Liver (tissue), 9 donors: Measurements from ENCODE around the gene PPP1CC. TPM values are rescaled to one million over a fixed set of nuclear protein-coding genes. Genes with fewer than 3 reads are reported as not detected.

Experiments used
- DNase-seq: peaks from one replicate; pipeline ENCODE4 v3.0.0-alpha.2; 2017; ENCODE audit warnings: low spot score
- H3K27ac ChIP-seq, 2 donors: one replicate each; pipeline ENCODE4 v1.7.0; 2013; ENCODE audit warnings: inconsistent platforms in 2 of 2, low read length in 2 of 2, control low read depth in 1 of 2, low read depth in 1 of 2, mild to moderate bottlenecking in 1 of 2
- H3K27me3 ChIP-seq, 4 donors: one replicate each; pipeline versions ENCODE4 v1.6.1 to v1.7.0; 2013; ENCODE audit warnings: low read length in 3 of 4, inconsistent platforms in 1 of 4, mild to moderate bottlenecking in 1 of 4, moderate library complexity in 1 of 4; ENCODE audit not compliant: control insufficient read depth in 4 of 4, insufficient read depth in 4 of 4
- H3K36me3 ChIP-seq, 4 donors: one replicate each; pipeline versions ENCODE4 v1.6.1 to v1.7.0; 2013; ENCODE audit warnings: low read length in 3 of 4, mild to moderate bottlenecking in 3 of 4, low read depth in 1 of 4, moderate library complexity in 1 of 4; ENCODE audit not compliant: control insufficient read depth in 4 of 4, insufficient read depth in 3 of 4
- H3K4me1 ChIP-seq, 4 donors: one replicate each; pipeline versions ENCODE4 v1.6.1 to v1.7.0; 2013; ENCODE audit warnings: low read length in 3 of 4, mild to moderate bottlenecking in 3 of 4, moderate library complexity in 1 of 4; ENCODE audit not compliant: control insufficient read depth in 4 of 4, insufficient read depth in 4 of 4
- H3K4me3 ChIP-seq, 3 donors: one replicate each; pipeline versions ENCODE4 v1.6.1 to v1.7.0; 2013; ENCODE audit warnings: low read length in 3 of 3, control low read depth in 1 of 3, low read depth in 1 of 3, mild to moderate bottlenecking in 1 of 3
- H3K9ac ChIP-seq, 2 donors: one replicate each; pipeline ENCODE4 v1.7.0; 2013; ENCODE audit warnings: low read length in 2 of 2, mild to moderate bottlenecking in 2 of 2, moderate library complexity in 2 of 2, control low read depth in 1 of 2, low read depth in 1 of 2
- H3K9me3 ChIP-seq, 4 donors: one replicate each; pipeline versions ENCODE4 v1.6.1 to v1.7.0; 2013; ENCODE audit warnings: low read length in 3 of 4; ENCODE audit not compliant: control insufficient read depth in 4 of 4
- EGR1 ChIP-seq, 2 donors: IDR thresholded peaks; 2 replicates each; pipeline ENCODE4 v1.6.1; 2016 to 2018; ENCODE audit warnings: antibody characterized with exemption in 2 of 2, low read depth in 2 of 2
- GABPA ChIP-seq, 2 donors: IDR thresholded peaks in 1 of 2; conservative IDR thresholded peaks in 1 of 2; 2 replicates each; pipeline ENCODE4 v1.6.1; 2016; ENCODE audit warnings: antibody characterized with exemption in 2 of 2, mild to moderate bottlenecking in 1 of 2, moderate library complexity in 1 of 2
- HNF4A ChIP-seq, 2 donors: conservative IDR thresholded peaks; 2 replicates each; pipeline ENCODE4 v1.6.1; 2016; ENCODE audit warnings: antibody characterized with exemption in 2 of 2, mild to moderate bottlenecking in 2 of 2
- HNF4G ChIP-seq: IDR thresholded peaks from 2 replicates; pipeline ENCODE4 v1.6.1; 2016; ENCODE audit warnings: antibody characterized with exemption
- MAX ChIP-seq: IDR thresholded peaks from 2 replicates; pipeline ENCODE4 v1.6.1; 2016; ENCODE audit warnings: antibody characterized with exemption
- NR2F2 ChIP-seq: IDR thresholded peaks from 2 replicates; pipeline ENCODE4 v1.6.1; 2016; ENCODE audit warnings: antibody characterized with exemption
- RAD21 ChIP-seq, 2 donors: IDR thresholded peaks; 2 replicates each; pipeline ENCODE4 v1.6.1; 2016; ENCODE audit warnings: antibody characterized with exemption in 2 of 2, mild to moderate bottlenecking in 2 of 2
- REST ChIP-seq: IDR thresholded peaks from 2 replicates; pipeline ENCODE4 v1.6.1; 2016; ENCODE audit warnings: antibody characterized with exemption, mild to moderate bottlenecking
- TAF1 ChIP-seq: conservative IDR thresholded peaks from 2 replicates; pipeline ENCODE4 v1.6.1; 2016; ENCODE audit warnings: antibody characterized with exemption, mild to moderate bottlenecking
- YY1 ChIP-seq: IDR thresholded peaks from 2 replicates; pipeline ENCODE4 v1.6.1; 2016; ENCODE audit warnings: antibody characterized with exemption, mild to moderate bottlenecking
- WGBS: extraction: QIAGEN DNeasy Blood & Tissue Kit; methylation state at CpG from one replicate; pipeline ENCODE4 v1.1.7; 2013; 5-methylcytosine and 5-hydroxymethylcytosine counted together
- polyA plus RNA-seq, 2 donors: library from polyadenylated mRNA; stranded (reverse) in 1 of 2; unstranded in 1 of 2; fragments of 200-250 nt in 1 of 2; fragments of >200 nt in 1 of 2; fragmentation: Nextera tagmentation in 1 of 2; extraction: Ambion mirVana in 1 of 2; gene quantifications; one replicate each; pipeline versions ENCODE4 v1.2.1 to v1.2.3, GENCODE V29; 2013 to 2015
- total RNA-seq, 2 donors: library from RNA; depleted of rRNA; stranded (reverse); fragments of >200 nt; gene quantifications; one replicate each; pipeline ENCODE4 v1.2.3, GENCODE V29; 2014
- TF ChIP-seq, protein P1 (sequence below): IDR thresholded peaks from 2 replicates; pipeline ENCODE4 v1.6.1; 2016; ENCODE audit warnings: antibody characterized with exemption
- donor health status: healthy.
- donor health status: healthy.
- donor health status: healthy.
- donor health status: healthy.
- donor health status: healthy.

PPP1CC gene
- total and polyA plus RNA-seq, 4 donors, result 22.1 to 73.2 (median 36.0) TPM

DNA sequence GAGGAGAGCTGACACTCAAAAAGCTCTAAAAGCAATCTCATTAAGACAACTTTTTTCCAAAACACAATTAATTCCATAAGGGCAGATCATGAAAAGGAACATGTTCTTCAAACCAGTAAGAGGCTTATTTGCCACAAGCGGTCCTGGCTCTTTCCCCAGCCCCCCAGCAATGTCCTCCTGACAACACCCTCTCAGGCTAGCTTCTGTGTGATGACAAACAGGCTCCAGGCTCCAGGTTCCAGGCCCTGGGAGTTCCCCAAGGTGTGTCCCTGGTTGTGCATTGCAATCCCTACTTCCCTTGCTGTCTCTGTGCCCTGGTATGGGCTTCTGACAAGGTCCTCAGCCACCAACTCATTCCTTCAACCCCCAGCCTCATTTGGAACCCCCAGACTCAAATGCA is 62.7 kb downstream of the PPP1CC start:
- 86% methylated on average over 1 of the region's 1 CpG for WGBS
- DNase-seq, result no peak
- TF ChIP-seq HNF4G (no peak), RAD21 (IDR thresholded peaks at IDR 0.05) (no peak), EGR1 (IDR thresholded peaks at IDR 0.05; ENCODE audit: low read depth in 2 of 2) (no peak), TAF1 (no peak), MAX (no peak), NR2F2 (no peak), YY1 (no peak)
- H3K4me1 ChIP-seq, result peaks cover 0 to 4% (median under 1%) of the 10 kb centered on the region in 4 donors
- H3K27ac ChIP-seq, result no peak overlapping the region
- H3K9me3 ChIP-seq, result peaks cover 0 to 1% (median 0%) of the 10 kb centered on the region in 4 donors
- no peak overlapping the region for H3K4me3 ChIP-seq
- no peaks in the 10 kb centered on the region for H3K36me3 ChIP-seq
- no peak overlapping the region for H3K9ac ChIP-seq
- no peaks in the 10 kb centered on the region for H3K27me3 ChIP-seq

DNA sequence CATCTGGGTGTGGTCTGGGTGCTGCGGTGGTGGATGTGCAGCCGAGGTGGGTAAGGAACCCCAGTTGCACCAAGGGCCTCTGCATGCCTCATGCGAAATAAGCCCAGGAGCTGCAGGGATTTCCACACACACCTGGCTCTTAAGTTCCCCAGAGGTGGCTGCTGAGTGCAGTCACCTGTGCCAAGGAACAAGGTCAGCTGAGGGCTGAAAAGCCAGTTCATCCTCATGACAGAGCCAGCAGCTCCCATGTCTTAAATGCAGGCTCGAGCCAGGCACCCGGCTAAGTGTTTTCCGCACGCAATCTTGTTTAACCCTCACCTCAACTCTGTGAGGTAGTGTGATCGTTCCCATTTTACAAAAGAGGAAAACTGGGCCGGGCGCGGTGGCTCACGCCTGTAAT is 63.5 kb downstream of the PPP1CC start:
- H3K4me1 ChIP-seq, result peaks cover 0 to 4% (median 1%) of the 10 kb centered on the region in 4 donors
- no peak overlapping the region for H3K27ac ChIP-seq
- H3K36me3 ChIP-seq, result no peaks in the 10 kb centered on the region
- no peaks in the 10 kb centered on the region for H3K27me3 ChIP-seq
- WGBS, result 97% methylated on average over 12 of the region's 12 CpGs
- TF ChIP-seq RAD21 (IDR thresholded peaks at IDR 0.05) (no peak), NR2F2 (no peak), GABPA (IDR thresholded peaks at IDR 0.05 in 1 of 2, conservative IDR thresholded peaks at IDR 0.05 in 1 of 2) (no peak), HNF4A (conservative IDR thresholded peaks at IDR 0.05) (no peak)
- DNase-seq, result no peak
- no peak overlapping the region for H3K4me3 ChIP-seq
- no peak overlapping the region for H3K9ac ChIP-seq
- no peaks in the 10 kb centered on the region for H3K9me3 ChIP-seq

GRCh38 chr12:110677982-110678381 is 64.7 kb downstream of the PPP1CC start:
- TF ChIP-seq EGR1 (IDR thresholded peaks at IDR 0.05; ENCODE audit: low read depth in 2 of 2) (no peak), MAX (no peak), REST (no peak), HNF4A (conservative IDR thresholded peaks at IDR 0.05) (no peak)
- TF ChIP-seq, protein P1, sequence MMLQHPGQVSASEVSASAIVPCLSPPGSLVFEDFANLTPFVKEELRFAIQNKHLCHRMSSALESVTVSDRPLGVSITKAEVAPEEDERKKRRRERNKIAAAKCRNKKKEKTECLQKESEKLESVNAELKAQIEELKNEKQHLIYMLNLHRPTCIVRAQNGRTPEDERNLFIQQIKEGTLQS, result no peak
- Histone ChIP-seq H3K4me3 (no peak overlapping the region), H3K9me3 (no peaks in the 10 kb centered on the region), H3K27ac (no peak overlapping the region), H3K9ac (no peak overlapping the region), H3K27me3 (no peaks in the 10 kb centered on the region), H3K36me3 (no peaks in the 10 kb centered on the region), H3K4me1 (peaks cover 0 to 7% (median 3%) of the 10 kb centered on the region in 4 donors)
- 89% methylated on average over 4 of the region's 4 CpGs for WGBS
- DNase-seq, result no peak
